OCI-LY1 (cell line): Measurements from ENCODE around the gene SLC25A5.
"Not testable (repeated sequence)": the region's sequence is repeated elsewhere in the genome, so short reads cannot be mapped to it uniquely, and the experiment has no call there.

ENCODE experiments used
- H2AFZ ChIP-seq: fragments of 200-600 bp; sonication (generic), shearing (Covaris generic); 2 replicates; pipeline ENCODE4 v1.6.0; 2014; ENCODE audit warnings: antibody characterized with exemption, mild to moderate bottlenecking, low read length
- H3F3A ChIP-seq: fragments of 200-600 bp; sonication (generic), shearing (Covaris generic); 2 replicates; pipeline ENCODE4 v1.6.0; 2014; ENCODE audit warnings: mild to moderate bottlenecking, antibody characterized with exemption, low read length, moderate library complexity; ENCODE audit not compliant: insufficient read depth
- H3K27ac ChIP-seq: fragments of 200-600 bp; sonication (generic); 2 replicates; pipeline ENCODE4 v1.5.1; 2014; ENCODE audit warnings: low read length, mixed run types, mild to moderate bottlenecking, low read depth; ENCODE audit not compliant: poor library complexity, severe bottlenecking
- H3K27me3 ChIP-seq: fragments of 200-600 bp; sonication (generic); 2 replicates; pipeline ENCODE4 v1.6.0; 2014; ENCODE audit warnings: antibody characterized with exemption, mild to moderate bottlenecking, low read length, moderate library complexity; ENCODE audit not compliant: insufficient read depth
- H3K36me3 ChIP-seq: fragments of 200-600 bp; sonication (generic); 2 replicates; pipeline ENCODE4 v1.6.1; 2014; ENCODE audit warnings: mild to moderate bottlenecking, antibody characterized with exemption, low read length, moderate library complexity, mixed read lengths; ENCODE audit not compliant: insufficient read depth
- H3K4me1 ChIP-seq: fragments of 200-600 bp; sonication (generic); 2 replicates; pipeline ENCODE4 v1.5.1; 2014; ENCODE audit warnings: mild to moderate bottlenecking, low read length, moderate library complexity; ENCODE audit not compliant: insufficient read depth, severe bottlenecking
- H3K4me2 ChIP-seq: fragments of 200-600 bp; sonication (generic), shearing (Covaris generic); 2 replicates; pipeline ENCODE4 v1.6.1; 2014; ENCODE audit warnings: low read length
- H3K4me3 ChIP-seq: fragments of 200-600 bp; sonication (generic); 2 replicates; pipeline ENCODE4 v1.5.1; 2014; ENCODE audit warnings: low read length, low read depth, mild to moderate bottlenecking, mixed read lengths; ENCODE audit not compliant: poor library complexity, severe bottlenecking
- H3K79me2 ChIP-seq: fragments of 200-600 bp; shearing (Covaris generic); 2 replicates; pipeline ENCODE4 v1.6.1; 2016; ENCODE audit warnings: mixed run types, low read length, mixed read lengths; ENCODE audit not compliant: insufficient read depth
- H3K9ac ChIP-seq: fragments of 200-600 bp; sonication (generic), shearing (Covaris generic); 2 replicates; pipeline ENCODE4 v1.6.1; 2014; ENCODE audit warnings: mild to moderate bottlenecking, low read length, mixed read lengths
- H3K9me2 ChIP-seq: fragments of 200-600 bp; sonication (generic), shearing (Covaris generic); 2 replicates; pipeline ENCODE4 v1.6.1; 2014; ENCODE audit warnings: low read depth, mild to moderate bottlenecking, low read length, mixed read lengths
- H3K9me3 ChIP-seq: fragments of 200-600 bp; shearing (Covaris generic); 2 replicates; pipeline ENCODE4 v1.6.1; 2014; ENCODE audit warnings: low read length, mixed read lengths
- H4K20me1 ChIP-seq: fragments of 200-600 bp; sonication (generic), shearing (Covaris generic); 2 replicates; pipeline ENCODE4 v1.6.0; 2016; ENCODE audit warnings: mild to moderate bottlenecking, low read length; ENCODE audit not compliant: insufficient read depth
- EZH2 ChIP-seq: fragments of 200-600 bp; sonication (generic), shearing (Covaris generic); IDR thresholded peaks from 2 replicates; pipeline ENCODE4 v1.8.0; 2017; ENCODE audit warnings: borderline replicate concordance, mixed run types, mild to moderate bottlenecking, antibody characterized with exemption, low read length, moderate library complexity, mixed read lengths
- TF ChIP-seq, protein P1 (sequence below): fragments of 200-600 bp; sonication (generic), shearing (Covaris generic); IDR thresholded peaks from 2 replicates; pipeline ENCODE4 v1.5.1; 2017; ENCODE audit warnings: mild to moderate bottlenecking, antibody characterized with exemption, low read length, moderate library complexity, mixed read lengths

Gene SLC25A5

DNA sequence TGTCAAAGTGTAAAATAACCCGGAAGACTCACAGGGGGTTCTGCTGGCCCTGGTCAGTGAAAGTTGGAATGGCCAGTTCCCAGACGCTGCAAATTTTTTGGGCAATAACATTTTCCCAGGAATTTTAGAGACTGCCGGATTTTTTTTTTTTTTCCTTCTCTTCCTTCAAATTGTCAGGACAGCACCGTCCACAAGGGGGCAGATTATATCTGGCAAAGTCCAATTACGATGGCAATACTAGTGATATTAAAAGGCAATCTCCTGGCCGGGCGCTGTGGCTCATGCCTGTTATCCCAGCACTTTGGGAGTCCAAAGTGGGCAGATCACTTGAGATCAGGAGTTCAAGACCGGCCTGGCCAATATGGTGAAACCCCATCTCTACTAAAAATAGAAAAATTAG is 20.5 kb downstream of the SLC25A5 start:
- H3K4me2 ChIP-seq, result no peak overlapping the region
- H3K4me1 ChIP-seq, result no peaks in the 10 kb centered on the region
- H4K20me1 ChIP-seq, result no peaks in the 10 kb centered on the region
- H3K27me3 ChIP-seq, result no peaks in the 10 kb centered on the region
- H3K36me3 ChIP-seq, result no peaks in the 10 kb centered on the region
- H2AFZ ChIP-seq, result no peak overlapping the region
- no peaks in the 10 kb centered on the region for H3K79me2 ChIP-seq
- TF ChIP-seq, protein P1, sequence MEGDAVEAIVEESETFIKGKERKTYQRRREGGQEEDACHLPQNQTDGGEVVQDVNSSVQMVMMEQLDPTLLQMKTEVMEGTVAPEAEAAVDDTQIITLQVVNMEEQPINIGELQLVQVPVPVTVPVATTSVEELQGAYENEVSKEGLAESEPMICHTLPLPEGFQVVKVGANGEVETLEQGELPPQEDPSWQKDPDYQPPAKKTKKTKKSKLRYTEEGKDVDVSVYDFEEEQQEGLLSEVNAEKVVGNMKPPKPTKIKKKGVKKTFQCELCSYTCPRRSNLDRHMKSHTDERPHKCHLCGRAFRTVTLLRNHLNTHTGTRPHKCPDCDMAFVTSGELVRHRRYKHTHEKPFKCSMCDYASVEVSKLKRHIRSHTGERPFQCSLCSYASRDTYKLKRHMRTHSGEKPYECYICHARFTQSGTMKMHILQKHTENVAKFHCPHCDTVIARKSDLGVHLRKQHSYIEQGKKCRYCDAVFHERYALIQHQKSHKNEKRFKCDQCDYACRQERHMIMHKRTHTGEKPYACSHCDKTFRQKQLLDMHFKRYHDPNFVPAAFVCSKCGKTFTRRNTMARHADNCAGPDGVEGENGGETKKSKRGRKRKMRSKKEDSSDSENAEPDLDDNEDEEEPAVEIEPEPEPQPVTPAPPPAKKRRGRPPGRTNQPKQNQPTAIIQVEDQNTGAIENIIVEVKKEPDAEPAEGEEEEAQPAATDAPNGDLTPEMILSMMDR, result peak; percentile 55
- TF ChIP-seq EZH2, result no peak
- no peaks in the 10 kb centered on the region for H3F3A ChIP-seq
- no peak overlapping the region for H3K4me3 ChIP-seq
- no peak overlapping the region for H3K27ac ChIP-seq
- no peaks in the 10 kb centered on the region for H3K9me2 ChIP-seq
- H3K9ac ChIP-seq, result no peak overlapping the region
- H3K9me3 ChIP-seq, result no peaks in the 10 kb centered on the region

DNA sequence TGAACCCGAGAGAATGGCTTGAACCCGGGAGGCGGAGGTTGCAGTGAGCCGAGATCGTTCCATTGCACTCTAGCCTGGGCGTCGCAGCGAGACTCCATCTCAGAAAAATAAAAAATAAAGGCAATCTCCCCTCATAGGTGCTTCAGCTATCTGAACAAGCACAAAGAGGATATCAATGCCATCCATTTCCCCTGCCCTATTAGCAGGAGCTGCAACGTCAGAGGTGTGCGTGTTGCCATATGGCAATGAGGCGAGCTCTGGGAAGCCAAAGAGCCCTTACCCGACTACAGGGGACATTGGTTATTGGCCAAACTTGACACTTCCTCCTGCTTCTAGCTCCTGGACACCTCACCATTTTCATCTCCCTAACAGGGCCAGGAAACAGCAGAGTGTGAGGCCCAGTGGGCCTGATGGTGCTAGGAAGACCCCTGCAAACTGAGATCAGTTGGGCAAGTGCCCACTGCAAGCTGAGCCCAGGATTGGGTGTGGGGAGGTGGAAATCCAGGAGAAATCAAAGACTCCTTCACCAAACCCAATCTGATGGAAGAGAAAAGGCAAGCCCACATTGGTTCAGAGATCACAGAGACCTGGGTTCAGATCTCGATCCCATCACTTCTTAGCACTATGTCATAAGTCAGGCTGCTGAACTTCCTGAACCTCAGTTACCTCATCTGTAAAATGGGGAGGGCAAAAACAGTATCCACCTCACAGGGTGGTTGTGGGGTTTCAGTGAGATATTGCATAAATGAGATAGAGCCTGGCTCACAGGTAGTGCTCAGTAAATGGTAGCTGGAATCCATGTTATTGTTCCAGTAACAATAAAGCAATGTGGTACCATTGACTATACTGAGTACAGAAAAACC is 21.2 kb downstream of the SLC25A5 start:
- H3K4me3 ChIP-seq, result no peak overlapping the region
- no peak overlapping the region for H3K4me2 ChIP-seq
- no peaks in the 10 kb centered on the region for H3K9me2 ChIP-seq
- H3K4me1 ChIP-seq, result no peaks in the 10 kb centered on the region
- no peaks in the 10 kb centered on the region for H3K36me3 ChIP-seq
- no peaks in the 10 kb centered on the region for H3K9me3 ChIP-seq
- TF ChIP-seq, protein P1, result no peak
- TF ChIP-seq EZH2, result no peak
- no peaks in the 10 kb centered on the region for H3F3A ChIP-seq
- no peaks in the 10 kb centered on the region for H4K20me1 ChIP-seq
- H3K27ac ChIP-seq, result no peak overlapping the region
- no peaks in the 10 kb centered on the region for H3K79me2 ChIP-seq
- no peak overlapping the region for H2AFZ ChIP-seq
- H3K27me3 ChIP-seq, result no peaks in the 10 kb centered on the region
- no peak overlapping the region for H3K9ac ChIP-seq

DNA sequence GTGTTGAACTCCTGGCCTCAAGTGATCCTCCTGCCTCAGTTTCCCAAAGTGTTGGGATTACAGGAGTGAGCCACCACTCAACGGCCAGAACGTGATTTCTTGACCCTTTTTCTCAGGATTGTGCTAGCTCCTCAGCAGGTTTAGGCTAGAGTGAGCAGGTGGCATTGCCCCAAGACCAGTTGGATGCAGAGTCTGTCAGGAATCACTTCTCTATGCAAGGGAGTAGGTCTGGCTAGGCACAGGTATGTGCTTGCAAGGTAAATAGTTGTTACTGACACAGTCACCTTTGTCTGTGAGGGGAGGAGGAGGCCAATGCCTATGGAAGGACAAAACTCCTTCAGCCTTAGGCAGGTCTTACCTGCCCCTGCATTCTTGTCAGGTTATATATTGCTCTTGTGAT is 24.2 kb downstream of the SLC25A5 start:
- H3K36me3 ChIP-seq, result no peaks in the 10 kb centered on the region
- H3K4me1 ChIP-seq, result peaks cover 19% of the 10 kb centered on the region
- H3F3A ChIP-seq, result no peaks in the 10 kb centered on the region
- no peak overlapping the region for H3K4me3 ChIP-seq
- TF ChIP-seq, protein P1, result no peak
- TF ChIP-seq EZH2, result no peak
- no peaks in the 10 kb centered on the region for H3K79me2 ChIP-seq
- H3K27ac ChIP-seq, result no peak overlapping the region
- H2AFZ ChIP-seq, result no peak overlapping the region
- no peaks in the 10 kb centered on the region for H3K9me2 ChIP-seq
- H3K9ac ChIP-seq, result no peak overlapping the region
- no peaks in the 10 kb centered on the region for H3K9me3 ChIP-seq
- no peak overlapping the region for H3K4me2 ChIP-seq
- no peaks in the 10 kb centered on the region for H3K27me3 ChIP-seq
- no peaks in the 10 kb centered on the region for H4K20me1 ChIP-seq

DNA sequence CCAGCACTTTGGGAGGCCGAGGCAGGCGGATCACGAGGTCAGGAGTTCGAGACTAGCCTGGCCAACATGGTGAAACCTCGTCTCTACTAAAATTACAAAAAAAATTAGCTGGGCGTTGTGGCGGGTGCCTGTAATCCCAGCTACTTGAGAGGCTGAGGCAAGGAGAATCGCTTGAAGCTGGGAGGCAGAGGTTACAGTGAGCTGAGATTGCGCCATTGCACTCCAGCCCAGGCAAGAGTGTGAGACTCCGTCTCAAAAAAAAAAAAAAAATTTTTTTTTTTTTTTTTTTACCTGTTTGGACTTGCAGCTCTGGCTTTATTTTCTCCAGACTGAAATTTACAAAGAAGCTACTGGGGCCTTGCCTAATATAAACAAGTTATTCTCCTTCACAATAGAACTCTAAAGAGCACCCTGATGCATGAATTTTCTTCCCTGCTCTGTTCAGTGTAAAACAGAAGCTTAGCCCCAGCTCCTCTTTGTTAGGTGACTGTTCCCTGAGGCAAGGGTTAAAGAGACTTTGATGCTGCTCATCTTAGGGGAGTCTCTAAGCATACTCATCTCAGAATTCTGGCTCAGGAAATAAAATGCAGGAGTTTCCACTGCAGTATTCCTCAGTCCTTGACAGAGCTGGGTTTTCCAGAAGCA is 25.7 kb downstream of the SLC25A5 start:
- H3K4me2 ChIP-seq, H4K20me1 ChIP-seq, H3K27ac ChIP-seq, H3K36me3 ChIP-seq, H2AFZ ChIP-seq, H3K9ac ChIP-seq, H3K9me2 ChIP-seq, H3K79me2 ChIP-seq, H3K27me3 ChIP-seq, H3K9me3 ChIP-seq, H3F3A ChIP-seq, H3K4me3 ChIP-seq: not testable (repeated sequence)
- peaks cover 20% of the 10 kb centered on the region for H3K4me1 ChIP-seq
